ENCODE results near the gene PPP1R3C.

The PPP1R3C gene

DNA sequence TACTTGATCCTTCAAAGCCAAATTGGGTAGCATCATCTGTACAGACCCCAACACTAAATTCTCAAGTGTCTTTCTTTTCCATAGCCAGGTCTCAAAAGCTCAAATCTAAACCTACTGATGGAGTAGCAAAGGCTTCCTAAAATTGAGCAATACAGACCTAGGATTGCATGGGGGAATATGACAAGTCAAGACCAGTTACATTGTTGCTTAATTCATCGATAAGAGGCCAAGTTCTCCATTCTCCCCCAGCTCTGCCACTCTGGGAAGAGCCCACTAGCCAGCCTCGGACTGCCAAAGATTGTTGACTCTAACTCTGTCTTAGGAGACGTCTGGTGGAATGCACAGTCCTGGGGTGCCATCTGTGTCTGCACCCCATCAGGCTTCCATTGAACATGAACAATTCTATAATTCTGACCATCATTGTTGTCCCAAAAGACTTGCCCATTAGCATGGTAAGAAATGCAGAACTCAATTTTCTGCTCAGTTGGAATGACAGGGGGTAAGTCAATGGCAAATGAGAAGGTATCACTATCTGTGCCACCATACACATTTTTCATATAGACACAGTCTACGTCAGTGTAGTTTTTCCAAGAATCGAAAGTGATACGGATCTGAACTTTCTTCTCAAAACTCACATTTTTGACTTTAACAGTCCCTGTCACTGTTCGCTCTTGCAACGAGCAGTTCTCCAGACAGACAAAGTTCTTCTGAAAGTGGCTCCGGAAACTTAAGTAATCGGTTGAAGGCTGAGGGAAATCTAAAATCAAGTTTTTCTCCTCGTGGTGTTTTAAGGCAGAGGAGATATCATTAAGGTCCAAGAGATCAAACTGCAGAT lies 2.9 kb downstream of the PPP1R3C start:
- DNase-seq, result no peak

DNA sequence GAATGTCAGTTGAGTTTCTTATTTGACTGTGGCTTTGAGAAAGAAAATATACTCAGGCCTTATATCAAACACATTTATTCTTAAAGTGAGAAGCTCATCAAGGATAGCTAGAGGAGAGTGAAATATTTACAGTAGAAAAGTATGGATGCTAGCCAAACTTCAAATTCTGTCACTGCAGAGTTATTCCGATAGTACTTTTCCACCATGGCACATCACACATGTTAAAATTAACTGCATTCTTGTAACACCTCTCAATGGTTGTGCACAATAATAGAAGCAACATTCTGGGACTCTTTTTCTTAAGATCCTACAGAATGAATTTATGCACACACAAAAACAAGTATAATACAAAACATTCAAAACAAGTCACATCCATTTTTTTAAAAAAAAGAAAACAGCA lies 4.5 kb downstream of the PPP1R3C start:
- DNase-seq, result no peak

DNA sequence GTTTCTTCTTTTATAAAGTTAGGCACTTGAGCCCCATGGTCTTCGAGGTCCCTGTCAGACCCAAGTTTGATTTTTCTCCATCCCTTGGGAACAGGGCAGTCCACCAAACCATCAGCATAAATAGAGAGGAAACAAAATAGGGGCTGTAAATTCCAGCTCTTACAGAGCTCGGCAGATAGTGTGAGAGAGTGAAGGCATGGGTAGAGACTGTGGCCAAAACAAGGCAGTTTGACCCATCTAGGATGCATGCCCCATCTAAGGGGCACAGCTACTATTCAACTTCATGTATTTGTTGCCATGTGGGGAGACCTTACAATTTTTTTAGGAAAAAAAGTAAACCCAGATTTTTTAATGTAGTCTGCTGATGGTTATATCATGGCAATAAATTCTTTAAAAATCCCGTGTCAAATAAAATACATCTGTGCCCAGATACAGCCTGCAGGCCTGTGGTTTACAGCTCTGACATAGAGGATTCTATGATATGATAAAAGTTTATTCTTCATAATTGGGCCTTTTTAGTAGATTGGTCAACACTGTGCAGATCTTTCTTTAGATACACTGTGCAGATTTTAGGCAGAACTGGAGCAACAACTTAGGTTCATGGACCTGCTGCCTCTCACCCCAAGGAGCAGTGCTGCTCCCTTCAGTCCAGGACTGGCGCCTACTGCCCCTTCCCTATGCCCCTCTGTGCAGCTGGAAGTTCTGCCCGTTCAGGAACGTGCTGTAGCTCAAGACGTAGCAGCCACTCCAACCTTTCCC lies 5.3 kb downstream of the PPP1R3C start:
- no peak for DNase-seq

- DNase-seq, result no peak
Observed at GRCh38 chr10:91626936-91627335, 5.9 kb downstream of the PPP1R3C start.

DNA sequence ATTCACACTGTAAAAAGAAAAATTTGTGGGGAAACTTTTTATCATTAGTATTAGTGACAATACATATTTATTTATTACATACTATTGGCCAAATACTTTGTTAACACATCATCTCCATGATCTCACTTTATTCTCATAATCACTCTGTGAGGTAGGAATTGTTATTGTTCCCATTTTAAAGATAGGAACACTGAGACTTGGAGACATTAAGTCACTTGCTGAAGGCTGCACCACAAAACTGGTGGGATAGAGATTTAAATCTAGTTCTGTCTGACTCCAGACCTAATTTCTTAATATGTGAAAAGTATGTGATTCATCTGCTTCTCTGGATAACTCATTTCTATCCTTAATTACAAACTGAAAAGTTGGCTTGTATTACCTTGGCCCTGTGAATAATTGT lies 8.2 kb downstream of the PPP1R3C start:
- DNase-seq, result no peak

DNA sequence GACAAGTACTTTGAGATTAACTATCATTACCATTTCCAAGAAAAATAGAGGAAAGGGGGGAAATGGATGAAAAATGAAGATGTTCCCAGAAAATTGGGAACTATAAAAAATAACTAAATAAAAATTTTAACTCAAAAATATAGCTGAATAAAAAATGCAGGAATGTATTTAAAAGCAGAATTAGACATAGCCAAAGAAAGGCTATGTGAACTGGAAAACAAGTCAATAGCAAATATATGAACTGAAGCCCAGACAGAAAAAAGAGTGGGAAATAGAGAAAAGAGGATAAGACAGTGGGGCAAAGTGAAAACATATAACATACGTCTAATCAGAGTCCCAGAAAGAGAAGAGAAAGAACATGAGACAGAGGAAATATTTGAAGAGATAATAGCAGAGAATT lies 10.3 kb downstream of the PPP1R3C start:
- no peak for DNase-seq

- DNase-seq, result no peak
Observed at GRCh38 chr10:91621483-91622113, 11.3 kb downstream of the PPP1R3C start.

GRCh38 chr10:91617072-91617609 lies 15.7 kb downstream of the PPP1R3C start:
- DNase-seq, result no peak

DNA sequence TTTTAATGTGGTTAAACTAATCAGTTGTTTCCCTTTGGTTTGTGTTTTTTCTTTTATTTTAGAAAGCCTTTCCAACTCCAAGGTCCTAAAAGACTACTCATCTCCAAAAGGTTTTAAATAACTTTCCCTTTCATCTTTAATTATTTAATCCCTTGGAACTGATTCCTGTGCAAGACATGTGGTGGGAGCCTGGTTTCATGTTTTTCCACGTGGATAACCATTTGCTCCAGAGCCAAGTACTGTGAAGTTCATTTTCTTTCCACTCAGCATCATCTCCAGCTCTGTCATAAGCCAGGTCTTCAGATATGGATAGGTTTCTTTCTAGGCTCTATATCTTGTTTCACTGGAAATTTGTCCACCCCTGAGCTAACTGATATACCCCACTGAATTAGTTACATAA lies 16.7 kb downstream of the PPP1R3C start:
- no peak for DNase-seq

GRCh38 chr10:91614225-91614624 lies 18.6 kb downstream of the PPP1R3C start:
- no peak for DNase-seq

DNA sequence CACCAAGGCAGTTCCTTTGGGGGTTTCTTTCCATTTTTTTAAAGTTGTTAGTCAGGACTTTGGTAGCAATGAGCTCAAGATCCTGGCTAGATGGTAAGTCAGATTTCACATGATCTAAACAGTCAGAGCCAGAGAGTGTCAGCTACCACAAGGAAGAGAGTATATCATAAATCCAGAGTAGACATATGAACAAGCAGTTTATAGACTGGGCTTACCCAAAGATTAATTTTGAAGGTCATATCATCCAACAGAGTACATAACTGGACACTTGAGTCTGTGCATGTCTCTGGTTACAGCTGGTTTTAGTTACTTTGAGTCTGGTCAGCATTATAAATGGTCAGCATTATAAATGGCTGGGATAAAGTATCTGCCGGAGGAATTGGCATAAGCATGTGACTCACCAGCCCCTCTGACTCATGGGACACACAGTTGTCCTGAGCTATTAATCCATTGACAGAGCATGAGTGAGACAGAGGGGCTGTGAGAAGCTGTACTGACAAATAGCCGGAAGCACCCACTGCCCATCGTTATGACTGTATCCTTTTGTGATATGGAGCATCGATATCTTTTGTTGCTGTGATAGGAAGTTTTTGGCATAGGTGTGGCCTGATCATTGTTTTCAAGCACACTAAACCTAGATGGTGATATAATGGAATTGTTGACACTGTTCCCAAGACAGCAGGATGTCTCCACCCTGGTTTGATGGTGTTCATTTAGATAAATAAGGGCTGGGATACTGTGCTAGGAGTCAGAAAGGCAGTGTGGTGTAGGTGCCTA lies 19.3 kb downstream of the PPP1R3C start:
- DNase-seq, result no peak

DNA sequence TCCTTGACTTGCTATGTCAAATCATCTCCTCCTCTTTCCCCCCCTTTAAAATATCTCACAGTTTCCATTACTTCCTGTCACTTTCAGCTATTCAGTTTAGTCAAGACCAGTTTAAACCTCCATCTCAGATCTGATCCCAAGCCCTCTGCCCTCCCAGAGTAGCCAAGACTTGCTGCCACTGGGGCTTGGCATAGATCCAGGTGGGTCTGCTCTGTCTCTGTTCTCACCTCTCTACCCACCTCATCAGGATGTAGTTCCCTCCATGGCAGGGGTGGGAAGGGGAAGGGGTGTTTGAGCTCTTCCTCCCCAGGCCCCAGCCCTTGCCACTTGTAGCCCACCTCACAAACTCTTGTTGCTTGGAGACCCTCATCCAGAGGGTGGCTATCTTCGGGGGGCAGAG lies 22.0 kb downstream of the PPP1R3C start:
- no peak for DNase-seq

DNA sequence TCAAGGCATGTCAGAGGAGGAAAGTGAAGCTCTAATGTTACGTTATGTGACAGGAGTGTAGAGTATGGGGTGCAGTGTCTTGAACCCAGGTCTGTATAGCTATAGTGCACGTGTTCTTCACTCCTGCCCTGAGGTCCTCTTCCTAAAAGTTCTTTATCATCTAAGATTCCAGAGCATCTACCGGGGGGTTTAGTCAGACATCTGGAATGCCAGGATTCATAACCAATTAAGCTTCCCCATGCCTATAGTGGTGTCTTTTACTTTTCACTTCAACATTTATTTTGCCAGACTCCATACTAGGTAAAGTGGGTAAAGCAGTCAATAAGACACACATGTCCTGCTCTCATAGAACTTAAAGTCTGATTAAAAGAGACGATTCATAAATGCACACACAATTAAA lies 22.4 kb downstream of the PPP1R3C start:
- no peak for DNase-seq

DNA sequence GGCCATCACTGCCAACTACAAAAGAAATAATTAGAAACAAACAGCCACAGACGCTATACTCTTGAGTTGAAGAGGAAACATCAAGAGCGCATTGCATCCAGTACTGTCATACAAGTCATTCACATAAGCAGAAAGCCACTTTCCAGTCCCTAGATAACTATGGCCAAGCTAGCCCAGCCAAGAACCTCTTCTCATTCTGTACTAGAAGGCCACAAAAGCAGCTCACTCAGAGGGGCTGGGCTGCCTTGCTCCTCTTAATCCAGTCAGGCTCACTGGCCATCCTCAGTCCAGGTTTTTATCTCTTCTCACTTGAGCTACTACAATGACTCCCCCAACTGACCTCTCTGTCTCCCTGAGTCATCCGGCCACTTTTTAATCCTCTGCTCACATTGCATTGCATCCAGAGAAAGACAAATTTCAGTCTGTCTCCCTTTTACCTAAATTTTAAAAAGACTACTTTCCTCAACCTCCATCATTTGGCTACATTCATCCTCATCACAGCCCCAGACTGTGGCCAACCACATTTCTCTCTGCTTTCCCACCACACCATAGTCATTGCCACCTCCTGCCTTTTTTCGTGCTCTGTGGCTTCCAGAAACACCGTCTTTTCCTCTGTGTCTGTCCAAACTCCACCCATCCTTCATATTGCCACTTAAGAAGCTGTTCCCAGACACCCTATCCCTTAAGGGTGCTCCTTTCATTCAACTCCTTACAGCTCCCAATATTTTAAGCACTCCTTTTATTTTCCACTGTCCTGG lies 25.0 kb downstream of the PPP1R3C start:
- no peak for DNase-seq

DNA sequence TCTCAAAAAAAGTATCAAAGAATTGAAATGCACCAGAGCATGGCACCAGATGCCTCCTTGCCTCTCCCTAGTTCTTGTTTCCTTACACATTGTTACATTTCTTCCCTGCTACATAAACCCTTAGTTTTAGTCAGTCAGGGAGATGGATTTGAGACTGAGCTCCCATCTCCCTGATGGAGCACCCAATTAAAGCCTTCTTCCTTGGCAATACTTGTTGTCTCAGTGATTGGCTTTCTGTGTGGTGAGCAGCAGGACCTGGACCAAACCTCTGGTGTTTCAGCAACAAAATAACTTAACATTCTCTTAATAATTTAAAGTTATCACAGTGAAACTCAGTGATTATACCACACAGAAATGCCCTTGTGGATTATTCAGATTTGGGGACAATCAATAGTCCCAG lies 26.9 kb downstream of the PPP1R3C start:
- DNase-seq, result no peak

DNA sequence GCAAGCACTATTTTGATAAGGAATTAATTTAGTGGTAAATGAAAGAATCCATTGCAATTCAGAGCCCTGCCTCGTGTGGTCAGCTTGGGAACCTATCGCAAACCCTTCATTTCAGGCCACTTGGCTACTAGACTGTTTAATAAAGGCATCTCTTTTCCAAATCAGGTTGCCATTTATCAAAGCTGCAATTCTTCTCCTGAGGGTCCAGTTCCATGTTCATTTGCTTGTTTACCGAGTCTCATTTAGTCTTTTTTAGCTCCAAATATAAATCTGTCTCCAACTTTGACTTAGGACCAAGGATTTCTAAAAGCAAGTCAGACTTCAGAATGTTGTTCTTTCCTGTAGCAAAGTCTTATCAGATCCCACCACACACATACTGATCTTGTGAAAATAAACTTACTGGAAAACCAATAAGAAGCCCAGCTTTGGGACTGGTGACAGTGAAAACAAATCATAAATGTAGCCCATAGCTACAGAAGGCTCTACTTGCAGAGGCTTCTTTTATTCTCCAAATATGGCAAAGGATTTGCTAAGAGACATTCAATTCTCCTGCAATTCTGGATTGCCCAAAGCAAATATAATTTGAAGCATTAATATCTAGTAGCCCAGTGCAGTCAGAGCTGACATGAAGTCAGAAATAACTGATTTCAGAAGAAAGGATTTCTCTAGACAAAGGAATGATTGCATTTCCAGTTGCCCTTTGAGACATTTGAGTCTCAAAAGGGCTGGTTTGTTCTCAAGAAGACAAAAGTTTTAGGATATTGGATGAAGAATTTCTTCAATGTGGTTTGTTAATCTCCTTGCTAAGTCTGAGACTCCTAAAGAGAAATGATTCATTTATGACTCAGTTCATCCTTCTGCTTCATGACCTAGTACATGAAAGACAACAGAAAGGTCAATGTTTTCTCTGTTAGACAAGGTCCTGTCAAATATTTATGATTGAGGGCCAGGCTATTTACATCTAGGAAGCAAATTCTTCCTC lies 28.0 kb downstream of the PPP1R3C start:
- DNase-seq, result no peak

- DNase-seq, result no peak
Observed at GRCh38 chr10:91603931-91604331, 28.9 kb downstream of the PPP1R3C start.

- no peak for DNase-seq
Observed at GRCh38 chr10:91602868-91603568, 29.9 kb downstream of the PPP1R3C start.

DNA sequence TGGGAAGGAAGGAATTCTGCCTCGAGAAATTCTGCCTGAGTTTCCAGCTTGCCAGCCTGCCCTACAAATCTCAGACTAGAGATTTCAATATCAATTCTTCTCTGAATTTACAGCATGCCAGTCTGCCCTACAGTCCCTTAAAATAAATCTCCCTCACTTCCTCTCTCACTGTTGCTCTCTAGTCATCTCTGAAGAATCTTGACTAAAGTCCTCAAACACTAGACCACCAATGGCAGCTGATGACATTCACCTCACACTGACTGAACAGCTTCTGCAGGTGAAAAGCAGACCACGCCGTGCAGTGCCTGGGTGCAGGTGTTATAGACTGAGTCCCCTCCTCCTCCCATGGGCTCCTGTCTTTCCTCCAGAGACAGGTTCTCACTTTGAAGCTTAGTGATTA lies 30.4 kb downstream of the PPP1R3C start:
- DNase-seq, result no peak

GRCh38 chr10:91601212-91601611 lies 31.7 kb downstream of the PPP1R3C start:
- DNase-seq, result no peak

Measured in central memory CD4-positive, alpha-beta T cell (primary cell).